Neuronal stem cell (in vitro differentiated cells): ENCODE measurements around the gene RASL11A.

Experiments used
- DNase-seq: peaks from one replicate; pipeline ENCODE4 v3.0.0-alpha.2; 2013; ENCODE audit warnings: low spot score
- H2AFZ ChIP-seq: one replicate; pipeline ENCODE4 v1.6.1; 2013; ENCODE audit warnings: mild to moderate bottlenecking, low read length, inconsistent platforms
- H2AK5ac ChIP-seq: 2 replicates; pipeline ENCODE4 v1.6.1; 2013; ENCODE audit warnings: low read depth, mild to moderate bottlenecking, inconsistent platforms, low read length, moderate library complexity, mixed read lengths
- H2BK120ac ChIP-seq: 2 replicates; pipeline ENCODE4 v1.6.1; 2013; ENCODE audit warnings: low read depth, mild to moderate bottlenecking, inconsistent platforms, low read length, moderate library complexity, mixed read lengths
- H2BK12ac ChIP-seq: one replicate; pipeline ENCODE4 v1.6.1; 2013; ENCODE audit warnings: low read length, inconsistent platforms
- H2BK15ac ChIP-seq: 2 replicates; pipeline ENCODE4 v1.6.1; 2013; ENCODE audit warnings: mild to moderate bottlenecking, low read length, inconsistent platforms, mixed read lengths
- H2BK5ac ChIP-seq: one replicate; pipeline ENCODE4 v1.6.1; 2013; ENCODE audit warnings: inconsistent platforms, mild to moderate bottlenecking, low read length, moderate library complexity
- H3K14ac ChIP-seq: one replicate; pipeline ENCODE4 v1.6.1; 2013; ENCODE audit warnings: low read length, inconsistent platforms
- H3K18ac ChIP-seq: 2 replicates; pipeline ENCODE4 v1.6.1; 2013; ENCODE audit warnings: low read length, inconsistent platforms
- H3K23ac ChIP-seq: 2 replicates; pipeline ENCODE4 v1.6.1; 2013; ENCODE audit warnings: low read depth, mild to moderate bottlenecking, mixed read lengths, low read length, inconsistent platforms; ENCODE audit not compliant: poor library complexity
- H3K27ac ChIP-seq: replicated peaks from 3 replicates; pipeline ENCODE4 v1.5.1; 2013; ENCODE audit warnings: low read length, inconsistent platforms
- H3K27me3 ChIP-seq, 3 experiments: 2 replicates each; pipeline ENCODE4 v1.6.1; 2013; ENCODE audit warnings: low read length in 3 of 3, mild to moderate bottlenecking in 2 of 3, inconsistent platforms in 1 of 3, low read depth in 1 of 3, mixed read lengths in 1 of 3, moderate library complexity in 1 of 3; ENCODE audit not compliant: control insufficient read depth in 3 of 3, insufficient read depth in 3 of 3
- H3K36me3 ChIP-seq, 2 donors: replicated peaks in 1 of 2; 2 replicates each; pipeline ENCODE4 v1.6.1; 2013; ENCODE audit warnings: low read length in 2 of 2; ENCODE audit not compliant: control insufficient read depth in 2 of 2, insufficient read depth in 2 of 2
- H3K4ac ChIP-seq: 2 replicates; pipeline ENCODE4 v1.6.1; 2013; ENCODE audit warnings: inconsistent platforms, mild to moderate bottlenecking, low read length, moderate library complexity
- H3K4me1 ChIP-seq, 2 donors: 1 replicate in 1 of 2; 2 replicates in 1 of 2; pipeline ENCODE4 v1.6.1; 2013; ENCODE audit warnings: low read length in 2 of 2, low read depth in 1 of 2; ENCODE audit not compliant: control insufficient read depth in 2 of 2, insufficient read depth in 1 of 2
- H3K4me2 ChIP-seq: one replicate; pipeline ENCODE4 v1.6.1; 2013; ENCODE audit warnings: mild to moderate bottlenecking, low read length, inconsistent platforms; ENCODE audit not compliant: insufficient read depth, poor library complexity, severe bottlenecking
- H3K4me3 ChIP-seq, 2 donors: 2 replicates each; pipeline ENCODE4 v1.5.1; 2013; ENCODE audit warnings: low read length in 2 of 2, mild to moderate bottlenecking in 2 of 2, inconsistent platforms in 1 of 2, moderate library complexity in 1 of 2
- H3K79me1 ChIP-seq: one replicate; pipeline ENCODE4 v1.6.1; 2013; ENCODE audit warnings: low read depth, mild to moderate bottlenecking, inconsistent platforms, low read length, moderate library complexity
- H3K9ac ChIP-seq: one replicate; pipeline ENCODE4 v1.6.1; 2013; ENCODE audit warnings: mild to moderate bottlenecking, low read depth, low read length, inconsistent platforms; ENCODE audit not compliant: poor library complexity
- H3K9me3 ChIP-seq, 2 donors: replicated peaks in 1 of 2; 2 replicates each; pipeline versions ENCODE3 to v1.6.1; 2013; ENCODE audit warnings: low read length in 2 of 2, mild to moderate bottlenecking in 2 of 2, inconsistent platforms in 1 of 2, low read depth in 1 of 2, mixed read lengths in 1 of 2, moderate library complexity in 1 of 2; ENCODE audit not compliant: control insufficient read depth in 2 of 2, insufficient read depth in 1 of 2
- H4K8ac ChIP-seq: one replicate; pipeline ENCODE4 v1.6.1; 2013; ENCODE audit warnings: low read depth, mild to moderate bottlenecking, inconsistent platforms, low read length, moderate library complexity
- H4K91ac ChIP-seq: one replicate; pipeline ENCODE4 v1.6.1; 2013; ENCODE audit warnings: low read length, low read depth, mild to moderate bottlenecking, inconsistent platforms; ENCODE audit not compliant: poor library complexity
- WGBS, 2 donors: extraction: QIAGEN DNeasy Blood & Tissue Kit; methylation state at CpG; one replicate each; pipeline ENCODE4 v1.1.7; 2013; ENCODE audit warnings: missing lambda C conversion rate in 2 of 2, mixed read lengths in 1 of 2; ENCODE audit not compliant: insufficient read length in 2 of 2, insufficient replicate concordance in 1 of 2; ENCODE audit errors: extremely low coverage in 2 of 2; 5-methylcytosine and 5-hydroxymethylcytosine counted together

Gene RASL11A

GRCh38 chr13:27311518-27312210 is 41.0 kb downstream of the RASL11A start:
- Histone ChIP-seq H3K4ac (no peak overlapping the region), H4K8ac (no peak overlapping the region), H2BK15ac (no peak overlapping the region), H3K79me1 (no peaks in the 10 kb centered on the region), H2AFZ (no peak overlapping the region), H3K9ac (no peak overlapping the region), H3K27me3 (peaks cover 0 to 10% (median 0%) of the 10 kb centered on the region in 3 experiments), H2AK5ac (no peak overlapping the region), H3K9me3 (no peaks in the 10 kb centered on the region), H3K27ac (no peak overlapping the region), H2BK5ac (no peak overlapping the region), H3K4me1 (peaks cover 0 to 5% of the 10 kb centered on the region in 2 donors), H3K36me3 (no peaks in the 10 kb centered on the region), H3K14ac (no peak overlapping the region), H2BK12ac (no peak overlapping the region), H3K23ac (no peak overlapping the region), H2BK120ac (no peak overlapping the region), H3K4me3 (no peak overlapping the region), H4K91ac (no peak overlapping the region), H3K4me2 (no peak overlapping the region), H3K18ac (no peak overlapping the region)
- DNase-seq: no peak
- no CpG with 5 or more reads among the region's 6 CpGs for WGBS, 2 donors

- H3K4ac ChIP-seq: no peak overlapping the region
- H3K18ac ChIP-seq: no peak overlapping the region
- WGBS, 2 donors: no CpG with 5 or more reads among the region's 1 CpG
- H2BK12ac ChIP-seq: no peak overlapping the region
- no peaks in the 10 kb centered on the region for H3K79me1 ChIP-seq
- H3K4me2 ChIP-seq: no peak overlapping the region
- no peak overlapping the region for H3K14ac ChIP-seq
- H3K4me3 ChIP-seq: no peak overlapping the region
- no peak overlapping the region for H2BK120ac ChIP-seq
- H4K91ac ChIP-seq: no peak overlapping the region
- no peak overlapping the region for H2AFZ ChIP-seq
- H2AK5ac ChIP-seq: no peak overlapping the region
- no peak overlapping the region for H3K23ac ChIP-seq
- H3K27ac ChIP-seq: no peak overlapping the region
- no peak overlapping the region for H2BK15ac ChIP-seq
- H3K4me1 ChIP-seq: peaks cover 0 to 2% of the 10 kb centered on the region in 2 donors
- peaks cover 0 to 4% (median 0%) of the 10 kb centered on the region in 3 experiments for H3K27me3 ChIP-seq
- H3K36me3 ChIP-seq: no peaks in the 10 kb centered on the region
- no peak for DNase-seq
- H3K9me3 ChIP-seq: no peaks in the 10 kb centered on the region
- no peak overlapping the region for H4K8ac ChIP-seq
- no peak overlapping the region for H2BK5ac ChIP-seq
- H3K9ac ChIP-seq: no peak overlapping the region
Measured at GRCh38 chr13:27313770-27314169, 43.1 kb downstream of the RASL11A start.

- Histone ChIP-seq H3K36me3 (no peaks in the 10 kb centered on the region), H2BK5ac (no peak overlapping the region), H3K4ac (no peak overlapping the region), H3K23ac (no peak overlapping the region), H2AFZ (no peak overlapping the region), H3K4me1 (no peaks in the 10 kb centered on the region), H3K4me2 (no peak overlapping the region), H3K79me1 (no peaks in the 10 kb centered on the region), H3K9ac (no peak overlapping the region), H3K18ac (no peak overlapping the region), H3K27me3 (peaks cover 0 to 2% (median 0%) of the 10 kb centered on the region in 3 experiments), H2BK120ac (no peak overlapping the region), H3K14ac (no peak overlapping the region), H3K9me3 (no peaks in the 10 kb centered on the region), H3K4me3 (no peak overlapping the region), H4K91ac (no peak overlapping the region), H4K8ac (no peak overlapping the region), H2BK15ac (no peak overlapping the region), H2AK5ac (no peak overlapping the region), H3K27ac (no peak overlapping the region), H2BK12ac (no peak overlapping the region)
- no peak for DNase-seq
Measured at GRCh38 chr13:27319404-27319803, 48.8 kb downstream of the RASL11A start.

- H3K4me2 ChIP-seq: no peak overlapping the region
- no peak overlapping the region for H3K4me3 ChIP-seq
- no peak overlapping the region for H2BK12ac ChIP-seq
- no peak overlapping the region for H2BK5ac ChIP-seq
- no peak overlapping the region for H2BK15ac ChIP-seq
- H3K9me3 ChIP-seq: no peaks in the 10 kb centered on the region
- no peak overlapping the region for H3K4ac ChIP-seq
- H4K8ac ChIP-seq: no peak overlapping the region
- no peak for DNase-seq
- H3K14ac ChIP-seq: no peak overlapping the region
- no peaks in the 10 kb centered on the region for H3K36me3 ChIP-seq
- H3K23ac ChIP-seq: no peak overlapping the region
- H2BK120ac ChIP-seq: no peak overlapping the region
- H3K9ac ChIP-seq: no peak overlapping the region
- no peak overlapping the region for H2AK5ac ChIP-seq
- no peak overlapping the region for H2AFZ ChIP-seq
- no peaks in the 10 kb centered on the region for H3K79me1 ChIP-seq
- no CpG with 5 or more reads among the region's 8 CpGs for WGBS, 2 donors
- H3K4me1 ChIP-seq: no peaks in the 10 kb centered on the region
- H3K27ac ChIP-seq: no peak overlapping the region
- H4K91ac ChIP-seq: no peak overlapping the region
- H3K27me3 ChIP-seq: peaks cover 0 to 2% (median 0%) of the 10 kb centered on the region in 3 experiments
- no peak overlapping the region for H3K18ac ChIP-seq
Measured at GRCh38 chr13:27321468-27322431, 51.1 kb downstream of the RASL11A start.
